Measurements from ENCODE around the gene ATP6V0D1.
A peak's percentile ranks its signal among the peaks of the same experiment; 100 is the strongest.
"Not testable (repeated sequence)": the region's sequence is repeated elsewhere in the genome, so short reads cannot be mapped to it uniquely, and the experiment has no call there.

ATP6V0D1 gene

DNA sequence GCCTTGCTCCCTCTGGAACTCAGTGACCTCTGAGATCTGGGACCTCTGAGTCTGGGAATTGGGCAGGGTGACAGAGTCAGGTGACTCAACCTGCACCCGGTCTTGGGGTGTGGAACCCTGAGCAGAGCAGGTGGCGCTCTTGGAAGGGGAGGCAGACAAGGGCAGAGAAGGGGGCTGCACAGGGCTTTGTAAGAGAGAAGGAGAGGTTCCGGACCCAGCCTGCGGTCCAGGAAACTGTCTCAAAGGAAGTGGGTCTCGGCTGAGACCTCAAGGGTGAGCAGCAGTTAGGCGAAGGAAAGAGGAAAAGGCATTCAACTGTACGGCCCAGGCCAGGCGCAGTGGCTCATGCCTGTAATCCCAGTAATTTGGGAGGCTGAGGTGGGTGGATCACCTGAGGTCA, 37.7 kb upstream of the ATP6V0D1 start:
- H3K27me3 ChIP-seq (ENCODE audit: control insufficient read depth in 1 of 2, insufficient read depth in 2 of 2, low read length in 2 of 2): no peaks in the 10 kb centered on the region
- H3K9me3 ChIP-seq (ENCODE audit: low read length): no peaks in the 10 kb centered on the region
- H3K27ac ChIP-seq (ENCODE audit: low read depth, low read length): no peak overlapping the region
- no peak overlapping the region for H3K9ac ChIP-seq (ENCODE audit: low read length)
- H3K4me1 ChIP-seq (ENCODE audit: insufficient read depth, low read length): peaks cover 9% of the 10 kb centered on the region
- no peaks in the 10 kb centered on the region for H3K36me3 ChIP-seq (ENCODE audit: insufficient read depth, low read length)
- H3K4me3 ChIP-seq (ENCODE audit: low read depth in 1 of 2, low read length in 2 of 2): no peak overlapping the region

DNA sequence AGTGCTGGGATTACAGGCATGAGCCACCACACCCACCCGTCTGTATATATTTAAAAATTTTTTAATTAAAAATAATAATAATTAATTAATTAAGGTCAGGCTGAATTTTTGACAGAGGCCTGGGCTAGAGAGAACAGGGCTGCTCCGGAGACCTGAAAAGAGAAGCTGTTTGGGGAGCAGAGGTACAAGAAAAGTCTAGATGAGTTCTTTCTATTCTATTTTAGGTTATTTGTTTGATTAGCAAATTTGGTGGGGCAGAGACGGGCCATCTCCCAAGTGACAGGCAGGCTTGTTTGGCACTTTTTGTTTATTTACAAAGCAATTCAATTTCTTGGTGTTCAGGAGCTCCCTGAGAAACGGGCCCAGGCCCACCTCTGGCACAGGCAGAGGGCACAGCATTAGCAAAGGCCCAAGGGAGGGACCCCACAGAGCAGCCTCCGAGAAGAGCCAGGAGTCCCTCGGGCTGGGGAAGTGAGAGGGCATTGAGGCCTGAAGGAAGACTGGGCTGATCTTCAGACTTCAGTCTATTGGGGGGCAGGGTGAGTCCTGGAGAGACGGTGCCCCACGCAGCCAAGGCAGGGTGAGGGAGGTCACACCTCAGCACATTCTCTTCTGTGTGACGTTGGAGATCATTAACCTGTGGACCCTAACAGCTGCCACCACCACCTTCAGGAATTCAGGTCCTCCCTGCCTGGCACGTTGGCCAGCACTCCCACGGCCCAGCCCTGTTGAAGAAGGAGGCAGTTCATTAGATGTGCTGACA, 36.9 kb upstream of the ATP6V0D1 start:
- Histone ChIP-seq H3K4me1 (ENCODE audit: insufficient read depth, low read length) (peaks cover 9% of the 10 kb centered on the region), H3K27ac (ENCODE audit: low read depth, low read length) (no peak overlapping the region), H3K9me3 (ENCODE audit: low read length) (no peaks in the 10 kb centered on the region), H3K36me3 (ENCODE audit: insufficient read depth, low read length) (no peaks in the 10 kb centered on the region), H3K9ac (ENCODE audit: low read length) (no peak overlapping the region), H3K27me3 (ENCODE audit: control insufficient read depth in 1 of 2, insufficient read depth in 2 of 2, low read length in 2 of 2) (no peaks in the 10 kb centered on the region), H3K4me3 (ENCODE audit: low read depth in 1 of 2, low read length in 2 of 2) (no peak overlapping the region)

DNA sequence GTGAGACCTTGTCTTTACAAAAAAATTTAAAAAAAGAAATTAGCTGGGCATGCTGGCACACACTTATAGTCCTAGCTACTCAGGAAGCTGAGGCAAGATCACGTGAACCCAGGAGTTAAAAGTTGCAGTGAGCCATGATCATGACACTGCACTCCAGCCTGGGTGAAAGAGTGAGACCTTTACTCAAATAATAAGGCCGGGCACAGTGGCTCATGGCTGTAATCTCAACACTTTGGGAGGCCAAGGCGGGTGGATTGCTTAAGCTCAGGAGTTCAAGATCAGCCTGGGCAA, 36.1 kb upstream of the ATP6V0D1 start:
- H3K9me3 ChIP-seq (ENCODE audit: low read length): no peaks in the 10 kb centered on the region
- no peak overlapping the region for H3K9ac ChIP-seq (ENCODE audit: low read length)
- H3K4me3 ChIP-seq (ENCODE audit: low read depth in 1 of 2, low read length in 2 of 2): no peak overlapping the region
- no peaks in the 10 kb centered on the region for H3K27me3 ChIP-seq (ENCODE audit: control insufficient read depth in 1 of 2, insufficient read depth in 2 of 2, low read length in 2 of 2)
- no peaks in the 10 kb centered on the region for H3K36me3 ChIP-seq (ENCODE audit: insufficient read depth, low read length)
- peaks cover 9% of the 10 kb centered on the region for H3K4me1 ChIP-seq (ENCODE audit: insufficient read depth, low read length)
- peak overlapping the region; percentile 48 for H3K27ac ChIP-seq (ENCODE audit: low read depth, low read length)

DNA sequence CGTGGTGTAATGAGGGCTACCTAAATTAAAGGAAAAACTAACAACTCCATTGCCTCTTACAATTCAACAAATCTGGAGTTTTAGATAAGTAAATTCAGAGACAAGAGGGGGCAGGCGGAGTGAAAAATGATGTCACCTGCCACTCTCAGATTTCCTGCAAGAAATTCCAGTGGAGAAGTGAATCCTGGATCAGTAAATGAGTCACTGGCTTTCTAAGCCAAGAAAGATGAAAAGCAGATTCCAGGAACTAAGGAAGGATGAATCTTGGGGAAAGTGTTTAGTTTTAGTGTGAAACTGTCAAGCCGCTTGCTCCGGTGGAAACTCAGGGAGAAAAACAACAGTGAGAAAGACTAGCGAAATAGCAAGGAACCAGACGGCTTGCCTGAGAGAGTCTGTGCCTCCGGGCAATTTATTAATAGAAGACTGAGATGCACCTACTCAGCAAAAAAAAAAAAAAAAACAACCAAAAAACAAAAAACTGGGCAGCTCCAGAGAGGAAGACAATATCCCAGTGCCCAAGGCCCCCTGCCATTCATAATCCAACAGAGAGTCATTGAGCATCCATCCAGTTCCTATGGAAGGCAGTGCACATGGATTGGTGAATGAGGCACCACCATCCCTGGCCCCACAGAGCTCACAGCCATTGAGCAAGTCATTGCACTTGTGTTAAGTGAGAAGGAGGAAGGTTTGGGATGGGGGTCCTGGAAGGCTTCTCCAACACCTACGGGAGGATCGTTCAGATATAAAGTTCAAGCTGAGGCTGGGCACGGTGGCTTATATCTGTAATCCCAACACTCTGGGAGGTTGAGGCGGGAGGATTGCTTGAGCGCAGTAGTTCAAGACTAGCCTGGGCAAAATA, 35.6 kb upstream of the ATP6V0D1 start:
- H3K36me3 ChIP-seq (ENCODE audit: insufficient read depth, low read length): no peaks in the 10 kb centered on the region
- no peak overlapping the region for H3K9ac ChIP-seq (ENCODE audit: low read length)
- H3K4me1 ChIP-seq (ENCODE audit: insufficient read depth, low read length): peaks cover 9% of the 10 kb centered on the region
- no peaks in the 10 kb centered on the region for H3K27me3 ChIP-seq (ENCODE audit: control insufficient read depth in 1 of 2, insufficient read depth in 2 of 2, low read length in 2 of 2)
- H3K4me3 ChIP-seq (ENCODE audit: low read depth in 1 of 2, low read length in 2 of 2): no peak overlapping the region
- no peaks in the 10 kb centered on the region for H3K9me3 ChIP-seq (ENCODE audit: low read length)
- peak overlapping the region; percentile 48 for H3K27ac ChIP-seq (ENCODE audit: low read depth, low read length)

DNA sequence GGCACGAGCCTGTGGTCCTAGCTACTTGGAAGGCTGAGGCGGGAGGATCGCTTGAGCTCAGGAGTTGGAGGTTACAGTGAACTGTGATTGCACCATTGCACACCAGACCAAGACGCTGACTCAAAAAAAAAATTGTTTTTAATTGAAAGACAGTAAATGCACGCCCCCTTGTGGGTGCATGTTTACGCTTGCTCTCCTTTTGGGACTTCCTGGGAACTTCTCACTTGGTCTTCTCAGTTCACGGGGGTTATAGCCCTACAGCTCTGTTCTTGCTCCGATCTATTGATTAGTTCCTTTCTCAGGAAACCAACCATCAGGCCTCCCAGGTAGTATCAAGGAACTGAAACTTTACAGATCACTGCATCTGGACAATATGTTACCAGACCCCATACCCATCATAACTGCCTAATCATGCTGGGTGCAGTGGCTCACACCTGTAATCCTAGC, 33.4 kb upstream of the ATP6V0D1 start:
- no peak overlapping the region for H3K27ac ChIP-seq (ENCODE audit: low read depth, low read length)
- peaks cover 9% of the 10 kb centered on the region for H3K4me1 ChIP-seq (ENCODE audit: insufficient read depth, low read length)
- no peak overlapping the region for H3K4me3 ChIP-seq (ENCODE audit: low read depth in 1 of 2, low read length in 2 of 2)
- H3K9ac ChIP-seq (ENCODE audit: low read length): no peak overlapping the region
- no peaks in the 10 kb centered on the region for H3K27me3 ChIP-seq (ENCODE audit: control insufficient read depth in 1 of 2, insufficient read depth in 2 of 2, low read length in 2 of 2)
- H3K36me3 ChIP-seq (ENCODE audit: insufficient read depth, low read length): no peaks in the 10 kb centered on the region
- H3K9me3 ChIP-seq (ENCODE audit: low read length): no peaks in the 10 kb centered on the region

DNA sequence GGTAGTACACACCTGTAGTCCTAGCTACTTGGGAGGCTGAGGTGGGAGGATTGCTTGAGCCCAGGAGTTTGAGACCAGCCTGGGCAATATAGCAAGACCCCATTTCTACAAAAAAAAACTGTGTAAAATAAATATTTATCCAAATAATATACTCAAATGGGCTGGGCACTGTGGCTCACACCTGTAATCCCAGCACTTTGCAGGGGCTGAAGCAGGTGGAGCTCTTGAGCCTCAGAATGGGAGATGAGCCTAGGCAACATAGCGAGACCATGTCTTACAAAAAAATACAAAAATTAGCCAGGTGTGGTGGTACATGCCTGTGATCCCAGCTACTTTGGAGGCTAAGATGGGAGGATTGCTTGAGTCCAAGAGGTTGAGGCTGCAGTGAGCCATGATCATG, 32.9 kb upstream of the ATP6V0D1 start:
- H3K36me3 ChIP-seq (ENCODE audit: insufficient read depth, low read length); H3K27ac ChIP-seq (ENCODE audit: low read depth, low read length); H3K9me3 ChIP-seq (ENCODE audit: low read length); H3K4me3 ChIP-seq (ENCODE audit: low read depth in 1 of 2, low read length in 2 of 2); H3K9ac ChIP-seq (ENCODE audit: low read length); H3K4me1 ChIP-seq (ENCODE audit: insufficient read depth, low read length); H3K27me3 ChIP-seq (ENCODE audit: control insufficient read depth in 1 of 2, insufficient read depth in 2 of 2, low read length in 2 of 2): not testable (repeated sequence)

DNA sequence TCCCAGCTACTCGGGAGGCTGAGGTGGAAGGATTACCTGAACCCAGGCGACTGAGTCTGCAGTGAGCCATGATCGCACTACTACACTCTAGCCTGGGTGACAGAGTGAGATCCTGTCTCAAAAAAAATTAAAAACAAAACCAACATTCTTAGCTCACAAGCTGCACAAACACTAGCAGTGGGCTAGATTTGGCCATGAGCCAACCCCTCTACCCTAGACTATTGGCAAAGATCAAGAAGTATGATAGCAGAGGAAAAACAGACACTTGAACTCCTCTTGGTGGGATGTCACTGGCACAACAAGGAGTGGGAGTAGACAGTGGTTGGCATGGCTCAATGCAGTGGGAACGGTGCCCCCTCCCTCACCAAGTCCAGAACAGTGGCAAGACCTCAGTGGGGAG, 28.1 kb upstream of the ATP6V0D1 start:
- H3K4me1 ChIP-seq (ENCODE audit: insufficient read depth, low read length): no peaks in the 10 kb centered on the region

DNA sequence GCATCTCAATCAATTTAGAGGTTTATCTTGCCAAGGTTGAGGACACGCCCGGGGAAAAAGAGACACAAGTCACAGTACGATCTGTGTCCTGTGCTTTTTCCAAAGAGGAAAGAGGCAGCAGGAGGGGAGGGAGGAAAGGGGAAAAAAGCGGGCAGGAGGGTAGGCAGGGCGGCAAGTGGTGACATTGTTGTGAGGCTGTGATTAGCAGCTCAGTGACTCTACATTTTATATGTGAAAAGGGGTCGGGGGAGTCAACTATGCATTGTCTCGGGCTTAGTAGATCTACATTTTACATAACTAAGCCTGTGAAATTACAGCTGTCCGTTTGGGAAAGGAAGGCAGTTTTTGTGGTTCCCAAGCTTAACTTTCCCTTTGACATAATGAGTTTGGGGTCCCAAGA, 25.5 kb upstream of the ATP6V0D1 start:
- H3K9ac ChIP-seq (ENCODE audit: low read length): no peak overlapping the region
- H3K27me3 ChIP-seq (ENCODE audit: control insufficient read depth in 1 of 2, insufficient read depth in 2 of 2, low read length in 2 of 2): no peaks in the 10 kb centered on the region
- no peak overlapping the region for H3K27ac ChIP-seq (ENCODE audit: low read depth, low read length)
- H3K9me3 ChIP-seq (ENCODE audit: low read length): no peaks in the 10 kb centered on the region
- no peak overlapping the region for H3K4me3 ChIP-seq (ENCODE audit: low read depth in 1 of 2, low read length in 2 of 2)
- no peaks in the 10 kb centered on the region for H3K4me1 ChIP-seq (ENCODE audit: insufficient read depth, low read length)
- H3K36me3 ChIP-seq (ENCODE audit: insufficient read depth, low read length): no peaks in the 10 kb centered on the region

More for the DNA sequence above, 28.1 kb upstream of the ATP6V0D1 start:
- Histone ChIP-seq H3K36me3 (ENCODE audit: insufficient read depth, low read length) (no peaks in the 10 kb centered on the region), H3K4me3 (ENCODE audit: low read depth in 1 of 2, low read length in 2 of 2) (no peak overlapping the region), H3K27me3 (ENCODE audit: control insufficient read depth in 1 of 2, insufficient read depth in 2 of 2, low read length in 2 of 2) (no peaks in the 10 kb centered on the region), H3K9me3 (ENCODE audit: low read length) (no peaks in the 10 kb centered on the region), H3K9ac (ENCODE audit: low read length) (no peak overlapping the region), H3K27ac (ENCODE audit: low read depth, low read length) (no peak overlapping the region)

DNA sequence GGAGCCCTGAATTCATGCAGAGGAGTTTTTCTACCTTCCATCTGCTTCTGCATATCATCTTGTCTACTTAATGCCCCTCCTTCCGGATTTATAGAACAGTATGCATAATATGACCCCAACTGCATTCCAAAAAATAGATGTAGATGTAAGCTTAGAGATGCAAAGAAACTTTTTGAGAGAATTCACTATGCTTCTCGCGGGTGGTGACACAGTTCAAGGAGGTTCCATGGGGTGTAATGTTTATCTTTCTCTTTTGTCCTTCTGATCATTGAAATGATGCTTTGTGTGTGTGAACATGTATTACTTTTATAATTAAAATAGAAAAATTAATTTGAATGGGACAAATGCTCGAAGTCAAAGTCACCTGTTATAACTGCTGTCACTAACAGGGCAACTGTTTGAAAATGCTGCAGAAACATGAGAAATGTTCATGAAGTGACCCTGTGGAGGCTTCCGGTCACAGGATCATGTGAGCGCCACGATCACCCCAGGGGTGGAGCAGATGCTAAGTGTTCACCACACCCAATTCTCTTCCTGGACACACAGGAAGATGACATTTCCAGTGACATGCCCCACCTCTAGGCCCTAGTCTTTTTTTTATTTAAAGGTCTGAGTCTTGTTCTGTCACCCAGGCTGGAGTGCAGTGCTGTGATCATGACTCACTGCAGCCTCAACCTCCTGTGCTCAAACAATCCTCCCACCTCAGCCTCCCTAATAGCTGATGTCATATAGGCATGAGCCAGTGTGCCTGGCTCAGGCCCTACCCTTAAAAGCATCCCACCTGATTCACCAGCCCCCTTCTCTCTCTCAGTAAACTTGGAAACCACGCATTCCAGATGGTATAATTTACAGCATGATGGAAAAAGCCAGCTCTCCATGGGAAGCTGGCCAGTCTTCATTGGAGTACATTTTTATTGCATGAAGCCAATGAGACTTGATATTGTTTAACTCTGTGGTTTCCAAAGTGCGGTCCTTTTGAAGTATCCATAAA, 23.4 kb upstream of the ATP6V0D1 start:
- no peak overlapping the region for H3K27ac ChIP-seq (ENCODE audit: low read depth, low read length)
- H3K4me1 ChIP-seq (ENCODE audit: insufficient read depth, low read length): no peaks in the 10 kb centered on the region
- H3K4me3 ChIP-seq (ENCODE audit: low read depth in 1 of 2, low read length in 2 of 2): no peak overlapping the region
- H3K36me3 ChIP-seq (ENCODE audit: insufficient read depth, low read length): no peaks in the 10 kb centered on the region
- no peaks in the 10 kb centered on the region for H3K9me3 ChIP-seq (ENCODE audit: low read length)
- no peaks in the 10 kb centered on the region for H3K27me3 ChIP-seq (ENCODE audit: control insufficient read depth in 1 of 2, insufficient read depth in 2 of 2, low read length in 2 of 2)
- H3K9ac ChIP-seq (ENCODE audit: low read length): no peak overlapping the region

DNA sequence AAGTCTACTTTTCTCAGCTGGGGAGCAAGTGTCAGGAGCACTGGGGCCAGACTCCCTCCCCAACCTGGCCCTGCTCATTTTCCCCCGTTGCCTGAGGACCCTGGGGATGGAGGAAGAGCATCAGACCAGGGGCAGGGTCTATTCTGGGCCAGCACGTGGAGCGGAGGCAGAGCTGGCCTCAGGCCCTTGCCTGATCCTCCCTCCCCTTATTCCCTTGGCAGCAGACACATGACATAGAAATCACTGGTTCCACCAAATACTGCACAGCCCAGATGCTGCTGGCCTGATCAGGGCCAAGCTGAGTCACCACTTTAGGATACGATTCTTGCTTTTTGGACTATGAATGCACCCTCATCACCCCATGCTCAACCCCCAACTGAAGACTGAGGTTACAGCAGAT, 18.1 kb upstream of the ATP6V0D1 start:
- H3K27me3 ChIP-seq (ENCODE audit: control insufficient read depth in 1 of 2, insufficient read depth in 2 of 2, low read length in 2 of 2): no peaks in the 10 kb centered on the region
- H3K36me3 ChIP-seq (ENCODE audit: insufficient read depth, low read length): no peaks in the 10 kb centered on the region
- no peaks in the 10 kb centered on the region for H3K9me3 ChIP-seq (ENCODE audit: low read length)
- H3K4me3 ChIP-seq (ENCODE audit: low read depth in 1 of 2, low read length in 2 of 2): no peak overlapping the region
- no peak overlapping the region for H3K9ac ChIP-seq (ENCODE audit: low read length)
- peaks cover 4% of the 10 kb centered on the region for H3K4me1 ChIP-seq (ENCODE audit: insufficient read depth, low read length)
- no peak overlapping the region for H3K27ac ChIP-seq (ENCODE audit: low read depth, low read length)
